Endothelial cell of umbilical vein (primary cell): ENCODE results near the gene ZNF629. TPM values are rescaled to one million over a fixed set of nuclear protein-coding genes. Genes with fewer than 3 reads are reported as not detected.

Experiments
- BruUV-seq: library from RNA; stranded (reverse); fragments of 400-500 nt; replicated peaks from 2 replicates; lab custom pipeline; 2021; lab: Mats Ljungman, UMichigan
- CTCF ChIA-PET: fragments of 300-600, 350-600 bp; sonication (Branson Sonifier 250); formaldehyde crosslinking; loops from one replicate; lab custom pipeline; 2021; ENCODE audit warnings: antibody characterized with exemption, inconsistent platforms; lab: Charles Lee
- POLR2A ChIA-PET: fragments of 300-600, 350-600 bp; sonication (Branson Sonifier 250); formaldehyde crosslinking; loops from one replicate; lab custom pipeline; 2021; ENCODE audit warnings: antibody characterized with exemption, inconsistent platforms; lab: Charles Lee
- DNase-seq: peaks from one replicate; pipeline ENCODE4 v3.0.0-alpha.2; 2011; ENCODE audit warnings: low read depth, low spot score
- FAIRE-seq: peaks from 2 replicates; lab custom pipeline; 2011; peaks lifted over from hg19 to GRCh38; lab: Jason Lieb, UNC
- H2AFZ ChIP-seq: 2 replicates; pipeline ENCODE4 v1.6.0; 2012; ENCODE audit warnings: low read depth, low read length, control low read depth, inconsistent platforms
- H3K27ac ChIP-seq: 2 replicates; pipeline ENCODE4 v1.5.1; 2011; ENCODE audit warnings: low read depth, mild to moderate bottlenecking, control low read depth, low read length, moderate library complexity; ENCODE audit not compliant: insufficient read depth
- H3K27me3 ChIP-seq, 2 experiments: 2 replicates each; pipeline versions ENCODE4 v1.6.0 to v1.6.1; 2011; ENCODE audit warnings: low read length in 2 of 2, mixed read lengths in 1 of 2; ENCODE audit not compliant: control insufficient read depth in 2 of 2, insufficient read depth in 2 of 2
- H3K36me3 ChIP-seq, 2 experiments: 2 replicates in 1 of 2; 3 replicates in 1 of 2; pipeline ENCODE4 v1.5.1; 2011; ENCODE audit warnings: low read length in 2 of 2, mild to moderate bottlenecking in 1 of 2, moderate library complexity in 1 of 2; ENCODE audit not compliant: control insufficient read depth in 2 of 2, insufficient read depth in 2 of 2; ENCODE audit errors: extremely low read depth in 1 of 2
- H3K4me1 ChIP-seq: 3 replicates; pipeline ENCODE4 v1.5.1; 2011; ENCODE audit warnings: mild to moderate bottlenecking, low read length; ENCODE audit not compliant: control insufficient read depth, insufficient read depth; ENCODE audit errors: extremely low read depth
- H3K4me2 ChIP-seq: 2 replicates; pipeline ENCODE4 v1.6.1; 2011; ENCODE audit warnings: low read length, control low read depth, mixed read lengths; ENCODE audit not compliant: insufficient read depth
- H3K4me3 ChIP-seq, 3 experiments: fragments of 200-600 bp in 1 of 3; sonication (generic), shearing (Covaris generic) in 1 of 3; replicated peaks in 1 of 3; 2 replicates each; pipeline ENCODE4 v1.5.1; 2011 to 2016; ENCODE audit warnings: control low read depth in 3 of 3, low read length in 3 of 3, mild to moderate bottlenecking in 2 of 3, inconsistent platforms in 1 of 3, low read depth in 1 of 3, moderate library complexity in 1 of 3; ENCODE audit not compliant: insufficient read depth in 1 of 3
- H3K79me2 ChIP-seq: 2 replicates; pipeline ENCODE4 v1.6.0; 2012; ENCODE audit warnings: low read length, inconsistent platforms; ENCODE audit not compliant: control insufficient read depth, insufficient read depth
- H3K9ac ChIP-seq: replicated peaks from 2 replicates; pipeline ENCODE3; 2011; ENCODE audit warnings: low read length, control low read depth; ENCODE audit not compliant: insufficient read depth; ENCODE audit errors: extremely low read depth
- H3K9me1 ChIP-seq: replicated peaks from 3 replicates; pipeline ENCODE4 v1.6.0; 2011; ENCODE audit warnings: mild to moderate bottlenecking, low read length; ENCODE audit not compliant: control insufficient read depth, insufficient read depth; ENCODE audit errors: extremely low read depth
- H3K9me3 ChIP-seq: replicated peaks from 2 replicates; pipeline ENCODE4 v1.5.1; 2012; ENCODE audit warnings: low read length, inconsistent platforms; ENCODE audit not compliant: control insufficient read depth, insufficient read depth
- H4K20me1 ChIP-seq: replicated peaks from 2 replicates; pipeline ENCODE3; 2011; ENCODE audit warnings: mild to moderate bottlenecking, low read length; ENCODE audit not compliant: control insufficient read depth, insufficient read depth; ENCODE audit errors: extremely low read depth
- CTCF ChIP-seq, 2 donors: IDR thresholded peaks; 1 replicate in 1 of 2; 2 replicates in 1 of 2; pipeline ENCODE4 v1.5.1; 2011; ENCODE audit warnings: low read length in 2 of 2, mild to moderate bottlenecking in 2 of 2, moderate library complexity in 2 of 2, control low read depth in 1 of 2, inconsistent platforms in 1 of 2, low read depth in 1 of 2; ENCODE audit not compliant: insufficient read depth in 1 of 2; ENCODE audit errors: extremely low read depth in 1 of 2
- EZH2 ChIP-seq: IDR thresholded peaks from 2 replicates; pipeline ENCODE4 v1.6.1; 2012; ENCODE audit warnings: borderline replicate concordance, low read depth, mild to moderate bottlenecking, moderate library complexity, low read length, inconsistent platforms; ENCODE audit not compliant: severe bottlenecking
- FOS ChIP-seq: IDR thresholded peaks from 2 replicates; pipeline ENCODE4 v1.6.1; 2011; ENCODE audit warnings: mild to moderate bottlenecking, low read length, moderate library complexity, borderline replicate concordance; ENCODE audit not compliant: insufficient read depth
- GATA2 ChIP-seq: IDR thresholded peaks from 2 replicates; pipeline ENCODE4 v1.7.0; 2011; ENCODE audit warnings: low read depth, mild to moderate bottlenecking, moderate library complexity, mixed read lengths, low read length; ENCODE audit not compliant: insufficient read length, insufficient read depth
- JUN ChIP-seq: IDR thresholded peaks from 2 replicates; pipeline ENCODE4 v1.6.1; 2011; ENCODE audit warnings: borderline replicate concordance, low read depth; ENCODE audit not compliant: insufficient read length, insufficient read depth
- MYC ChIP-seq: IDR thresholded peaks from one replicate; pipeline ENCODE4 v1.6.1; 2011; ENCODE audit warnings: mild to moderate bottlenecking, low read depth, low read length
- POLR2A ChIP-seq: IDR thresholded peaks from 2 replicates; pipeline ENCODE4 v1.6.1; 2012; ENCODE audit warnings: low read depth, mild to moderate bottlenecking, control low read depth, low read length
- POLR2AphosphoS5 ChIP-seq: IDR thresholded peaks from 2 replicates; pipeline ENCODE4 v1.6.1; 2012; ENCODE audit warnings: low read depth, mild to moderate bottlenecking, control low read depth, low read length, moderate library complexity; ENCODE audit not compliant: insufficient read depth
- dilution Hi-C: fragments of 300-500 bp; cut with MboI; formaldehyde crosslinking; loops from one replicate; pipeline ENCODE4 v1.15.0; 2019; ENCODE audit warnings: low sequenced_read_pairs; ENCODE audit not compliant: extremely low pct_ligation_motif_present
- intact Hi-C: fragments of 100-400 bp; cut with micrococcal nuclease; formaldehyde crosslinking; loops from one replicate; pipeline ENCODE4 v1.10.0; 2022
- polyA plus RNA-seq, 4 experiments: library from polyadenylated mRNA; depleted of rRNA in 3 of 4; stranded (reverse) in 3 of 4; unstranded in 1 of 4; fragments of >200 nt; gene quantifications; 2 replicates each; pipeline versions ENCODE4 v1.2.1 to v1.2.3, GENCODE V29; 2011 to 2012; ENCODE audit warnings: missing spikeins in 1 of 4
- total RNA-seq: library from RNA; stranded (reverse); gene quantifications from 2 replicates; pipeline ENCODE4 v1.2.3, GENCODE V29; 2021
- TF ChIP-seq, protein P1 (sequence below): IDR thresholded peaks from 2 replicates; pipeline ENCODE4 v1.6.1; 2011; ENCODE audit not compliant: insufficient read depth, insufficient read length

Gene ZNF629
- total and polyA plus RNA-seq, 2 donors (not counting 3 experiments of a cell fraction or from before 2014, with no cell fraction given): 5.2 to 11.2 TPM

GRCh38 chr16:30766933-30767284 lies 20.1 kb downstream of the ZNF629 start:
- Histone ChIP-seq H3K4me1 (peaks cover 11% of the 10 kb centered on the region), H3K9me3 (no peaks in the 10 kb centered on the region), H3K9me1 (no peaks in the 10 kb centered on the region), H3K27ac (no peak overlapping the region), H2AFZ (no peak overlapping the region), H3K79me2 (peaks cover 22% of the 10 kb centered on the region), H3K9ac (no peak overlapping the region), H3K4me3 (no peak overlapping the region), H3K27me3 (no peaks in the 10 kb centered on the region), H3K36me3 (peaks cover 22 to 58% of the 10 kb centered on the region in 2 experiments), H3K4me2 (no peak overlapping the region), H4K20me1 (no peaks in the 10 kb centered on the region)
- DNase-seq (no peak), FAIRE-seq (no peak)
- TF ChIP-seq POLR2AphosphoS5 (no peak), MYC (no peak), FOS (no peak), JUN (no peak), POLR2A (no peak), GATA2 (no peak)
- TF ChIP-seq, protein P1, sequence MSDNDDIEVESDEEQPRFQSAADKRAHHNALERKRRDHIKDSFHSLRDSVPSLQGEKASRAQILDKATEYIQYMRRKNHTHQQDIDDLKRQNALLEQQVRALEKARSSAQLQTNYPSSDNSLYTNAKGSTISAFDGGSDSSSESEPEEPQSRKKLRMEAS: no peak
- POLR2A ChIA-PET: no interaction called here
- dilution Hi-C loops (no loop called here), intact Hi-C loops (no loop called here)
- CTCF ChIA-PET: no interaction called here
- no TSS peak for BruUV-seq

GRCh38 chr16:30766206-30766932 lies 20.6 kb downstream of the ZNF629 start:
- dilution Hi-C loops: no loop called here
- H2AFZ ChIP-seq: no peak overlapping the region
- intact Hi-C loops: no loop called here
- no peaks in the 10 kb centered on the region for H3K9me1 ChIP-seq
- H3K9me3 ChIP-seq: no peaks in the 10 kb centered on the region
- ChIA-PET POLR2A (no interaction called here), CTCF (no interaction called here)
- no peak overlapping the region for H3K4me3 ChIP-seq
- H3K9ac ChIP-seq: no peak overlapping the region
- H3K4me1 ChIP-seq: peaks cover 11% of the 10 kb centered on the region
- no peak for DNase-seq
- no TSS peak for BruUV-seq
- H3K27ac ChIP-seq: no peak overlapping the region
- peaks cover 22% of the 10 kb centered on the region for H3K79me2 ChIP-seq
- no peaks in the 10 kb centered on the region for H3K27me3 ChIP-seq
- H3K36me3 ChIP-seq: peaks cover 20 to 54% of the 10 kb centered on the region in 2 experiments
- no peak overlapping the region for H3K4me2 ChIP-seq
- TF ChIP-seq GATA2: no peak
- TF ChIP-seq MYC: no peak
- TF ChIP-seq EZH2: no peak
- no peak for TF ChIP-seq POLR2AphosphoS5
- TF ChIP-seq, protein P1: no peak
- no peak for TF ChIP-seq CTCF (IDR thresholded peaks at IDR 0.05; ENCODE audit: extremely low read depth in 1 of 2, insufficient read depth in 1 of 2, low read depth in 1 of 2, low read length in 2 of 2)
- TF ChIP-seq POLR2A: no peak
- TF ChIP-seq JUN: no peak
- no peak for TF ChIP-seq FOS
- no peaks in the 10 kb centered on the region for H4K20me1 ChIP-seq
- no peak for FAIRE-seq
